SK-N-SH treated with all-trans-retinoic acid at 6 μM for 48 hours (cell line): ENCODE data around the gene CDH4.

Source experiments
- ATAC-seq: fragments of 200-7000 bp; cut with Tn5 transposase; 3 replicates; pipeline ENCODE4 v1.9.1; 2020; ENCODE audit warnings: mild to moderate bottlenecking, moderate library complexity
- ARNTL ChIP-seq: fragments of 450-650 bp; formaldehyde crosslinking; IDR thresholded peaks from 2 replicates; pipeline ENCODE4 v1.5.0; 2020; ENCODE audit warnings: low read depth, mild to moderate bottlenecking, moderate library complexity, borderline replicate concordance
- BACH2 ChIP-seq: fragments of 250-450 bp; sonication (Bioruptor Pico); IDR thresholded peaks from 2 replicates; pipeline ENCODE4 v1.9.0; 2021; ENCODE audit warnings: mild to moderate bottlenecking, borderline replicate concordance
- CREB5 ChIP-seq: fragments of 250-450 bp; sonication (Bioruptor Pico); IDR thresholded peaks from 2 replicates; pipeline ENCODE4 v1.5.1; 2020; ENCODE audit warnings: low read depth, mild to moderate bottlenecking, moderate library complexity
- CSDC2 ChIP-seq: fragments of 250-450 bp; sonication (Bioruptor Pico); IDR thresholded peaks from 2 replicates; pipeline ENCODE4 v1.5.0; 2020; ENCODE audit warnings: mild to moderate bottlenecking, moderate library complexity
- CSRNP3 ChIP-seq: fragments of 250-450 bp; sonication (Bioruptor Pico); IDR thresholded peaks from 2 replicates; pipeline ENCODE4 v1.5.1; 2021; ENCODE audit warnings: mild to moderate bottlenecking, moderate library complexity
- ESRRG ChIP-seq: fragments of 250-450 bp; sonication (Bioruptor Pico); IDR thresholded peaks from 2 replicates; pipeline ENCODE4 v1.6.1; 2021; ENCODE audit warnings: mild to moderate bottlenecking
- GLIS3 ChIP-seq: fragments of 250-450 bp; sonication (Bioruptor Pico); IDR thresholded peaks from 2 replicates; pipeline ENCODE4 v1.5.0; 2020; ENCODE audit warnings: mild to moderate bottlenecking, moderate library complexity
- ISL1 ChIP-seq: fragments of 250-450 bp; sonication (Bioruptor Pico); IDR thresholded peaks from 2 replicates; pipeline ENCODE4 v2.1.2; 2022; ENCODE audit warnings: mild to moderate bottlenecking, moderate library complexity
- OSR1 ChIP-seq: fragments of 250-450 bp; sonication (Bioruptor Pico); IDR thresholded peaks from 2 replicates; pipeline ENCODE4 v1.8.0; 2022; ENCODE audit warnings: moderate library complexity, mild to moderate bottlenecking, inconsistent platforms
- POU6F1 ChIP-seq: fragments of 250-450 bp; sonication (Bioruptor Pico); IDR thresholded peaks from 2 replicates; pipeline ENCODE4 v1.8.0; 2021; ENCODE audit warnings: low read depth, mild to moderate bottlenecking, moderate library complexity, borderline replicate concordance
- PPARA ChIP-seq: fragments of 250-450 bp; sonication (Bioruptor Pico); IDR thresholded peaks from 2 replicates; pipeline ENCODE4 v1.5.0; 2020; ENCODE audit warnings: mild to moderate bottlenecking, borderline replicate concordance
- RARB ChIP-seq: fragments of 250-450 bp; sonication (Bioruptor Pico); IDR thresholded peaks from 2 replicates; pipeline ENCODE4 v1.8.0; 2021; ENCODE audit warnings: mild to moderate bottlenecking, moderate library complexity
- TCF4 ChIP-seq: fragments of 250-450 bp; sonication (Bioruptor Pico); IDR thresholded peaks from 2 replicates; pipeline ENCODE4 v1.8.0; 2021; ENCODE audit warnings: mild to moderate bottlenecking, moderate library complexity, borderline replicate concordance
- TSHZ2 ChIP-seq: fragments of 250-450 bp; sonication (Bioruptor Pico); IDR thresholded peaks from 2 replicates; pipeline ENCODE4 v1.5.0; 2020; ENCODE audit warnings: mild to moderate bottlenecking, moderate library complexity
- ZC3H10 ChIP-seq: fragments of 250-450 bp; sonication (Bioruptor Pico); IDR thresholded peaks from 2 replicates; pipeline ENCODE4 v1.5.1; 2021; ENCODE audit warnings: mild to moderate bottlenecking, moderate library complexity
- ZFP30 ChIP-seq: fragments of 450-650 bp; formaldehyde crosslinking; IDR thresholded peaks from 2 replicates; pipeline ENCODE4 v1.5.0; 2022; ENCODE audit warnings: mild to moderate bottlenecking, moderate library complexity
- ZNF565 ChIP-seq: fragments of 450-650 bp; formaldehyde crosslinking; conservative IDR thresholded peaks from 2 replicates; pipeline ENCODE4 v1.5.0; 2020; ENCODE audit warnings: low read depth, mild to moderate bottlenecking, moderate library complexity
- ZNF70 ChIP-seq: fragments of 450-650 bp; formaldehyde crosslinking; IDR thresholded peaks from 2 replicates; pipeline ENCODE4 v1.5.0; 2020; ENCODE audit warnings: mild to moderate bottlenecking, moderate library complexity
- ZNF8 ChIP-seq: fragments of 450-650 bp; formaldehyde crosslinking; IDR thresholded peaks from 2 replicates; pipeline ENCODE4 v1.5.0; 2020; ENCODE audit warnings: mild to moderate bottlenecking, moderate library complexity

The CDH4 gene

GRCh38 chr20:61535956-61536355 lies 283.9 kb downstream of the CDH4 start:
- ATAC-seq: no peak
- TF ChIP-seq ZC3H10 (CRISPR knock-in tag) (no peak), POU6F1 (CRISPR knock-in tag) (no peak), TCF4 (no peak), TSHZ2 (no peak), ZFP30 (CRISPR knock-in tag) (no peak), ARNTL (CRISPR knock-in tag) (no peak), ESRRG (CRISPR knock-in tag) (no peak), BACH2 (CRISPR knock-in tag) (no peak), PPARA (CRISPR knock-in tag) (no peak), ZNF565 (CRISPR knock-in tag) (no peak), CREB5 (CRISPR knock-in tag) (no peak)

- TF ChIP-seq ZFP30 (CRISPR knock-in tag) (no peak), ESRRG (CRISPR knock-in tag) (no peak), RARB (CRISPR knock-in tag) (no peak), ZNF70 (no peak), CREB5 (CRISPR knock-in tag) (no peak), ZNF8 (no peak), CSRNP3 (CRISPR knock-in tag) (no peak), ZC3H10 (CRISPR knock-in tag) (no peak), ISL1 (CRISPR knock-in tag) (no peak)
- ATAC-seq: no peak
These were observed 284.6 kb downstream of the CDH4 start for GRCh38 chr20:61536671-61537070.

- no peak for TF ChIP-seq OSR1 (CRISPR knock-in tag)
- TF ChIP-seq ESRRG (CRISPR knock-in tag): no peak
- TF ChIP-seq GLIS3 (CRISPR knock-in tag): no peak
- TF ChIP-seq CSDC2: no peak
- ATAC-seq: no peak
These were observed 285.4 kb downstream of the CDH4 start for GRCh38 chr20:61537239-61538182.
